DOHH2 (cell line): ENCODE measurements around the gene RARA.

ENCODE experiments used
- EZH2phosphoT487 ChIP-seq: fragments of 200-600 bp; sonication (generic); IDR thresholded peaks from 2 replicates; pipeline ENCODE4 v1.6.1; 2017; ENCODE audit warnings: borderline replicate concordance, mild to moderate bottlenecking, antibody characterized with exemption, low read length, moderate library complexity, mixed read lengths
- TF ChIP-seq, protein P1 (sequence below): fragments of 200-600 bp; sonication (generic); IDR thresholded peaks from one replicate; pipeline ENCODE4 v1.5.1; 2014; ENCODE audit warnings: antibody characterized with exemption, mild to moderate bottlenecking, low read depth, low read length; ENCODE audit not compliant: poor library complexity, severe bottlenecking

DNA sequence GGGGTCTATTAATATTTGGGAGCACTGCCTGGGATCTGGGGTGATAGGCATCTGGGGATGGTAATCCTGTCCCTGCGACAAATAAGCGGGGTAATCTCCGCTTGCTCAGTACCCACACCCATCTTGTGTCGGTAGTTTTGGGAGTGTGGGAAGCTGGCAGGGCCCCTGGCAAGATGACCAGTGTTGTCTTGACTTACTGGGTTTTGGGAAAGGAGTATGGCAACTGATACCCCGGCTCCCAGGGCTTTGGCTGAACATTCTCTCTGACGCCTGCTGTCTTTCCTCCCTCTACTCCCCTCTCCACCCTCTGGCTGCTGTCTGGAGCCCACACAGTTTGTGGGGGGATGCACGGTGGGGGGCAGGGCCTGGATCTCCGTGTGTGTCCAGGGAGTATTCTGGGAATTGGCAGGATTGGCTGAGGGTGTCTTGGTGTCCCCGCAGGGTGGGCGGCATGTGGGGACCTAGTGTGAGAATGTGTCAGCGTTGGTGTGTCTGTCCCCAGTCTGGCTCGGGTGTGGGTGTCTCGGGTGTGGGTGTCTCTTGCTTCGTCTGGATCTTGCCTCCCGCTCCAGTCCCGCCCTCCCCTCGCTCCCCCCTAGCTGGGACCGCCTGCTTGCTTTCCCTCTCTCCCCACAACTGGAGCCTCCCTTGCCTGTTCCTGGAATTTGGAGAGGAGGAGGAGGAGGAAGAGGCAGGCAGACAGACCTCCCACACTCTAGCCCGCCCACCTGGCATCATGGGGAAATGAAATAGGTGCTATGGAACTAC, 12.0 kb downstream of the RARA start:
- TF ChIP-seq, protein P1, sequence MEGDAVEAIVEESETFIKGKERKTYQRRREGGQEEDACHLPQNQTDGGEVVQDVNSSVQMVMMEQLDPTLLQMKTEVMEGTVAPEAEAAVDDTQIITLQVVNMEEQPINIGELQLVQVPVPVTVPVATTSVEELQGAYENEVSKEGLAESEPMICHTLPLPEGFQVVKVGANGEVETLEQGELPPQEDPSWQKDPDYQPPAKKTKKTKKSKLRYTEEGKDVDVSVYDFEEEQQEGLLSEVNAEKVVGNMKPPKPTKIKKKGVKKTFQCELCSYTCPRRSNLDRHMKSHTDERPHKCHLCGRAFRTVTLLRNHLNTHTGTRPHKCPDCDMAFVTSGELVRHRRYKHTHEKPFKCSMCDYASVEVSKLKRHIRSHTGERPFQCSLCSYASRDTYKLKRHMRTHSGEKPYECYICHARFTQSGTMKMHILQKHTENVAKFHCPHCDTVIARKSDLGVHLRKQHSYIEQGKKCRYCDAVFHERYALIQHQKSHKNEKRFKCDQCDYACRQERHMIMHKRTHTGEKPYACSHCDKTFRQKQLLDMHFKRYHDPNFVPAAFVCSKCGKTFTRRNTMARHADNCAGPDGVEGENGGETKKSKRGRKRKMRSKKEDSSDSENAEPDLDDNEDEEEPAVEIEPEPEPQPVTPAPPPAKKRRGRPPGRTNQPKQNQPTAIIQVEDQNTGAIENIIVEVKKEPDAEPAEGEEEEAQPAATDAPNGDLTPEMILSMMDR = no peak
- no peak for TF ChIP-seq EZH2phosphoT487
